HCT116 (cell line): ENCODE data around the gene LEMD1. TPM values are rescaled to one million over a fixed set of nuclear protein-coding genes. Genes with fewer than 3 reads are reported as not detected.

ENCODE experiments used
- ATAC-seq: fragments of 200-7000 bp; cut with Tn5 transposase; 2 replicates; pipeline ENCODE4 v1.9.1; 2020; ENCODE audit warnings: mild to moderate bottlenecking, moderate library complexity
- BruUV-seq: library from RNA; stranded (reverse); fragments of 400-500 nt; replicated peaks from 2 replicates; lab custom pipeline; 2021; lab: Mats Ljungman, UMichigan
- CTCF ChIA-PET: fragments of 300-600 bp; sonication (Branson Sonifier 250); formaldehyde crosslinking; loops from one replicate; lab custom pipeline; 2021; ENCODE audit warnings: antibody characterized with exemption; lab: Charles Lee
- POLR2A ChIA-PET: fragments of 300-600, 350-600 bp; sonication (Branson Sonifier 250); formaldehyde crosslinking; loops from one replicate; lab custom pipeline; 2021; ENCODE audit warnings: antibody characterized with exemption; lab: Charles Lee
- RAD21 ChIA-PET, 2 experiments: fragments of 300-600 bp; sonication (Branson Sonifier 250); formaldehyde crosslinking; loops; one replicate each; lab custom pipeline; 2023; ENCODE audit warnings: low total read pairs in 2 of 2; ENCODE audit not compliant: uncharacterized antibody in 2 of 2, unreplicated experiment in 2 of 2, low non-redundant PET in 1 of 2; lab: Charles Lee
- DNase-seq: peaks from one replicate; pipeline ENCODE4 v3.0.0-alpha.2; 2010; ENCODE audit warnings: low read depth, low spot score
- H2AFZ ChIP-seq: fragments of 200-600 bp; shearing (Covaris generic), sonication (generic); 2 replicates; pipeline ENCODE4 v1.6.1; 2017; ENCODE audit warnings: low read depth, mixed run types, mixed read lengths, antibody characterized with exemption, low read length; ENCODE audit not compliant: poor library complexity, severe bottlenecking
- H3K27ac ChIP-seq: 2 replicates; pipeline ENCODE4 v1.5.1; 2012; ENCODE audit warnings: low read depth, low read length
- H3K27me3 ChIP-seq: fragments of 200-600 bp; sonication (generic); 2 replicates; pipeline ENCODE4 v1.6.1; 2016; ENCODE audit warnings: mixed run types, low read length, mixed read lengths; ENCODE audit not compliant: insufficient read depth
- H3K36me3 ChIP-seq, 2 experiments: fragments of 200-500 bp in 1 of 2; fragments of 200-600 bp in 1 of 2; sonication (Bioruptor generic) in 1 of 2; sonication (generic) in 1 of 2; 2 replicates each; pipeline versions ENCODE4 v1.5.1 to v1.6.1; 2014 to 2016; ENCODE audit warnings: low read length in 2 of 2, inconsistent platforms in 1 of 2, mixed read lengths in 1 of 2, mixed run types in 1 of 2; ENCODE audit not compliant: insufficient read depth in 2 of 2, control insufficient read depth in 1 of 2
- H3K4me1 ChIP-seq, 2 experiments: fragments of 200-600 bp in 1 of 2; sonication (generic) in 1 of 2; 2 replicates each; pipeline versions ENCODE4 v1.5.1 to v1.6.1; 2012 to 2017; ENCODE audit warnings: low read length in 2 of 2, inconsistent platforms in 1 of 2, mild to moderate bottlenecking in 1 of 2, mixed read lengths in 1 of 2, mixed run types in 1 of 2, moderate library complexity in 1 of 2; ENCODE audit not compliant: insufficient read depth in 2 of 2, control insufficient read depth in 1 of 2
- H3K4me2 ChIP-seq: fragments of 200-600 bp; sonication (generic); 2 replicates; pipeline ENCODE4 v1.6.1; 2017; ENCODE audit warnings: mixed run types, low read length, mixed read lengths
- H3K4me3 ChIP-seq, 2 experiments: fragments of 200-600 bp in 1 of 2; sonication (generic) in 1 of 2; replicated peaks in 1 of 2; 2 replicates each; pipeline ENCODE4 v1.5.1; 2011 to 2016; ENCODE audit warnings: low read length in 2 of 2, control low read depth in 1 of 2, low read depth in 1 of 2, mild to moderate bottlenecking in 1 of 2, mixed read lengths in 1 of 2, mixed run types in 1 of 2
- H3K79me2 ChIP-seq: fragments of 200-600 bp; sonication (generic); 2 replicates; pipeline ENCODE4 v1.6.1; 2017; ENCODE audit warnings: mild to moderate bottlenecking, mixed run types, low read length, moderate library complexity, mixed read lengths; ENCODE audit not compliant: insufficient read depth
- H3K9ac ChIP-seq: fragments of 200-600 bp; sonication (generic); 2 replicates; pipeline ENCODE4 v1.6.1; 2016; ENCODE audit warnings: low read length, mixed read lengths
- H3K9me2 ChIP-seq: fragments of 200-600 bp; sonication (generic), shearing (Covaris generic); 2 replicates; pipeline ENCODE4 v1.6.1; 2017; ENCODE audit warnings: mixed run types, mild to moderate bottlenecking, moderate library complexity; ENCODE audit not compliant: insufficient read depth
- H3K9me3 ChIP-seq, 2 experiments: fragments of 200-500 bp in 1 of 2; fragments of 200-600 bp in 1 of 2; sonication (Bioruptor generic) in 1 of 2; sonication (generic) in 1 of 2; 2 replicates each; pipeline ENCODE4 v1.6.1; 2014 to 2017; ENCODE audit warnings: low read length in 2 of 2, mixed read lengths in 2 of 2, inconsistent platforms in 1 of 2, low read depth in 1 of 2, mild to moderate bottlenecking in 1 of 2, mixed run types in 1 of 2, moderate library complexity in 1 of 2; ENCODE audit not compliant: control insufficient read depth in 1 of 2, insufficient read depth in 1 of 2
- H4K20me1 ChIP-seq: fragments of 200-600 bp; sonication (generic), shearing (Covaris generic); 2 replicates; pipeline ENCODE4 v1.6.1; 2017; ENCODE audit warnings: mixed run types, mild to moderate bottlenecking, moderate library complexity; ENCODE audit not compliant: insufficient read depth
- ATF3 ChIP-seq: IDR thresholded peaks from 2 replicates; pipeline ENCODE4 v1.6.1; 2012
- CTCF ChIP-seq, 3 experiments: fragments of 200-600 bp in 1 of 3; sonication (generic) in 1 of 3; IDR thresholded peaks in 2 of 3; conservative IDR thresholded peaks in 1 of 3; 2 replicates each; pipeline ENCODE4 v1.5.1; 2012 to 2017; ENCODE audit warnings: low read depth in 2 of 3, low read length in 2 of 3, antibody characterized with exemption in 1 of 3, borderline replicate concordance in 1 of 3, control low read depth in 1 of 3, mild to moderate bottlenecking in 1 of 3, mixed read lengths in 1 of 3, mixed run types in 1 of 3, moderate library complexity in 1 of 3; ENCODE audit not compliant: insufficient read depth in 1 of 3
- EGR1 ChIP-seq: IDR thresholded peaks from 2 replicates; pipeline ENCODE4 v1.6.1; 2012; ENCODE audit warnings: low read depth
- ELF1 ChIP-seq: IDR thresholded peaks from 2 replicates; pipeline ENCODE4 v1.6.1; 2012; ENCODE audit warnings: low read depth, borderline replicate concordance
- MAX ChIP-seq: IDR thresholded peaks from 2 replicates; pipeline ENCODE4 v1.6.1; 2012
- POLR2AphosphoS5 ChIP-seq: IDR thresholded peaks from 2 replicates; pipeline ENCODE4 v1.6.1; 2011; ENCODE audit warnings: mild to moderate bottlenecking, low read depth, low read length, moderate library complexity
- RAD21 ChIP-seq: IDR thresholded peaks from 2 replicates; pipeline ENCODE4 v1.6.1; 2012; ENCODE audit warnings: low read depth, mild to moderate bottlenecking
- REST ChIP-seq: IDR thresholded peaks from 2 replicates; pipeline ENCODE4 v1.6.1; 2012; ENCODE audit warnings: low read depth
- SIN3A ChIP-seq: IDR thresholded peaks from 2 replicates; pipeline ENCODE4 v1.6.1; 2012; ENCODE audit warnings: low read depth
- SP1 ChIP-seq: IDR thresholded peaks from 2 replicates; pipeline ENCODE4 v1.6.1; 2012; ENCODE audit warnings: low read depth
- TCF7L2 ChIP-seq: IDR thresholded peaks from 2 replicates; pipeline ENCODE4 v1.7.0; 2011; ENCODE audit warnings: borderline replicate concordance, inconsistent platforms; ENCODE audit not compliant: insufficient read depth, insufficient read length; ENCODE audit errors: extremely low read depth
- YY1 ChIP-seq: IDR thresholded peaks from 2 replicates; pipeline ENCODE4 v1.6.1; 2011; ENCODE audit warnings: low read length, low read depth, moderate library complexity, mild to moderate bottlenecking; ENCODE audit not compliant: insufficient replicate concordance; ENCODE audit errors: extremely low read depth
- ZBTB33 ChIP-seq: IDR thresholded peaks from 2 replicates; pipeline ENCODE4 v1.6.1; 2011; ENCODE audit warnings: mild to moderate bottlenecking, low read length, moderate library complexity; ENCODE audit not compliant: insufficient replicate concordance; ENCODE audit errors: extremely low read depth
- ZFX ChIP-seq: fragments of 450-650 bp; IDR thresholded peaks from 2 replicates; pipeline ENCODE4 v1.6.1; 2017
- ZNF274 ChIP-seq: fragments of 200-500 bp; sonication (Bioruptor generic); IDR thresholded peaks from 2 replicates; pipeline ENCODE4 v1.6.1; 2014; ENCODE audit warnings: mild to moderate bottlenecking, low read depth, low read length, inconsistent platforms
- intact Hi-C: fragments of 100-400 bp; cut with micrococcal nuclease; formaldehyde crosslinking; loops from 2 replicates; pipeline ENCODE4 v1.10.0; 2022
- total RNA-seq: library from RNA; stranded (reverse); gene quantifications from one replicate; pipeline ENCODE4 v1.2.1, GENCODE V29; 2021; ENCODE audit not compliant: unreplicated experiment

The LEMD1 gene
- total RNA-seq, 1 experiment from 2014 or later = 11.9 TPM

- intact Hi-C loops = loop anchor here (1.0 kb wide), 2 partner anchors 132 to 171 kb away; no protein-coding TSS in a partner anchor
- POLR2A ChIA-PET = interaction anchor here (0.6 to 0.9 kb wide), 2 partner anchors 56 to 132 kb away, joined by 3 read pairs; no protein-coding TSS in a partner anchor
These were observed 68.2 kb downstream of the LEMD1 start for GRCh38 chr1:205353612-205354011.

More at GRCh38 chr1:205353612-205354011, 68.2 kb downstream of the LEMD1 start:
- Histone ChIP-seq H3K4me2 (no peak overlapping the region), H3K36me3 (no peaks in the 10 kb centered on the region), H2AFZ (no peak overlapping the region), H3K9me2 (no peaks in the 10 kb centered on the region), H3K79me2 (no peaks in the 10 kb centered on the region), H4K20me1 (no peaks in the 10 kb centered on the region)
- RAD21 ChIA-PET = interaction anchor here (0.6 to 2.0 kb wide), 7 partner anchors 80 to 193 kb away, joined by 3 to 11 read pairs (median 5); no protein-coding TSS in a partner anchor
- CTCF ChIA-PET = interaction anchor here (0.6 to 3.1 kb wide), 29 partner anchors 8 to 304 kb away, joined by 3 to 49 read pairs (median 5); partner anchors contain the start of gene TMCC2
- TF ChIP-seq ELF1 = no peak
- no peak for TF ChIP-seq MAX
- TF ChIP-seq RAD21 = no peak
- no peak for TF ChIP-seq POLR2AphosphoS5
- no peak for TF ChIP-seq ZFX
- TF ChIP-seq YY1 = no peak
- TF ChIP-seq REST = no peak
- TF ChIP-seq EGR1 = no peak
- TF ChIP-seq TCF7L2 = no peak
- TF ChIP-seq ATF3 = no peak
- TF ChIP-seq ZBTB33 = no peak
- TF ChIP-seq ZNF274 = no peak
- no peak for TF ChIP-seq SP1
- no peak for TF ChIP-seq SIN3A
- TF ChIP-seq CTCF (IDR thresholded peaks at IDR 0.05 in 2 of 3, conservative IDR thresholded peaks at IDR 0.05 in 1 of 3; ENCODE audit: borderline replicate concordance in 1 of 3, insufficient read depth in 1 of 3, low read depth in 2 of 3, low read length in 2 of 3) = no peak
- TF ChIP-seq, all 23 proteins: peak for 0
- Histone ChIP-seq H3K9ac (no peak overlapping the region), H3K9me3 (no peaks in the 10 kb centered on the region), H3K4me1 (peaks cover 2 to 27% of the 10 kb centered on the region in 2 experiments; a peak in 3 of 4 replicates), H3K27ac (no peak overlapping the region), H3K27me3 (no peaks in the 10 kb centered on the region), H3K4me3 (no peak overlapping the region)
- DNase-seq = no peak
- BruUV-seq = no TSS peak
- ATAC-seq = no peak
